Measurements from ENCODE around the gene AVPR2. TPM values are rescaled to one million over a fixed set of nuclear protein-coding genes. Genes with fewer than 3 reads are reported as not detected.

The AVPR2 gene
- total RNA-seq, 2 donors from 2014 or later: not detected

- Mint-ChIP-seq H3K4me1 (peaks cover 21% of the 10 kb centered on the region), H3K27ac (no peak overlapping the region), H3K4me3 (no peak overlapping the region), H3K36me3 (ENCODE audit: low read depth) (no peaks in the 10 kb centered on the region), H3K27me3 (ENCODE audit: insufficient read depth) (peaks cover 11% of the 10 kb centered on the region), H3K9me3 (peaks cover 42% of the 10 kb centered on the region)
- Histone ChIP-seq H3K27ac (ENCODE audit: low read depth, low read length) (peak overlapping the region; percentile 77), H3K9ac (ENCODE audit: extremely low read depth, low read length, poor library complexity, severe bottlenecking) (no peak overlapping the region), H3K4me1 (ENCODE audit: control insufficient read depth, insufficient read depth, low read length) (peaks cover 4% of the 10 kb centered on the region), H3K4me3 (ENCODE audit: low read length) (no peak overlapping the region), H3K27me3 (ENCODE audit: control insufficient read depth, insufficient read depth, low read length, poor library complexity, severe bottlenecking) (peaks cover 17% of the 10 kb centered on the region), H3K9me3 (ENCODE audit: control insufficient read depth, low read length) (no peaks in the 10 kb centered on the region), H3K36me3 (ENCODE audit: control insufficient read depth, insufficient read depth, low read length) (no peaks in the 10 kb centered on the region)
- TF ChIP-seq, protein P1, sequence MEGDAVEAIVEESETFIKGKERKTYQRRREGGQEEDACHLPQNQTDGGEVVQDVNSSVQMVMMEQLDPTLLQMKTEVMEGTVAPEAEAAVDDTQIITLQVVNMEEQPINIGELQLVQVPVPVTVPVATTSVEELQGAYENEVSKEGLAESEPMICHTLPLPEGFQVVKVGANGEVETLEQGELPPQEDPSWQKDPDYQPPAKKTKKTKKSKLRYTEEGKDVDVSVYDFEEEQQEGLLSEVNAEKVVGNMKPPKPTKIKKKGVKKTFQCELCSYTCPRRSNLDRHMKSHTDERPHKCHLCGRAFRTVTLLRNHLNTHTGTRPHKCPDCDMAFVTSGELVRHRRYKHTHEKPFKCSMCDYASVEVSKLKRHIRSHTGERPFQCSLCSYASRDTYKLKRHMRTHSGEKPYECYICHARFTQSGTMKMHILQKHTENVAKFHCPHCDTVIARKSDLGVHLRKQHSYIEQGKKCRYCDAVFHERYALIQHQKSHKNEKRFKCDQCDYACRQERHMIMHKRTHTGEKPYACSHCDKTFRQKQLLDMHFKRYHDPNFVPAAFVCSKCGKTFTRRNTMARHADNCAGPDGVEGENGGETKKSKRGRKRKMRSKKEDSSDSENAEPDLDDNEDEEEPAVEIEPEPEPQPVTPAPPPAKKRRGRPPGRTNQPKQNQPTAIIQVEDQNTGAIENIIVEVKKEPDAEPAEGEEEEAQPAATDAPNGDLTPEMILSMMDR (conservative IDR thresholded peaks at IDR 0.05): no peak
- no peak for DNase-seq
- 71 to 90% methylated on average over 3 to 12 of the region's 13 CpGs for WGBS, 2 experiments (ENCODE audit: insufficient coverage in 1 of 2, insufficient read length in 1 of 2)
Observed at GRCh38 chrX:153883163-153883843, 21.2 kb upstream of the AVPR2 start.

- H3K36me3 Mint-ChIP-seq (ENCODE audit: low read depth): no peaks in the 10 kb centered on the region
- Histone ChIP-seq H3K4me3 (ENCODE audit: low read length) (no peak overlapping the region), H3K9ac (ENCODE audit: extremely low read depth, low read length, poor library complexity, severe bottlenecking) (no peak overlapping the region), H3K27me3 (ENCODE audit: control insufficient read depth, insufficient read depth, low read length, poor library complexity, severe bottlenecking) (peaks cover 17% of the 10 kb centered on the region), H3K36me3 (ENCODE audit: control insufficient read depth, insufficient read depth, low read length) (no peaks in the 10 kb centered on the region), H3K27ac (ENCODE audit: low read depth, low read length) (no peak overlapping the region), H3K9me3 (ENCODE audit: control insufficient read depth, low read length) (no peaks in the 10 kb centered on the region), H3K4me1 (ENCODE audit: control insufficient read depth, insufficient read depth, low read length) (peaks cover 3% of the 10 kb centered on the region)
- 84% methylated on average over 12 of the region's 13 CpGs; no CpG with 5 or more reads in 1 of the 2 experiments for WGBS, 2 experiments (ENCODE audit: insufficient coverage in 1 of 2, insufficient read length in 1 of 2)
- peaks cover 16% of the 10 kb centered on the region for H3K27me3 Mint-ChIP-seq (ENCODE audit: insufficient read depth)
- H3K9me3 Mint-ChIP-seq: peaks cover 47% of the 10 kb centered on the region
- no peak overlapping the region for H3K27ac Mint-ChIP-seq
- peaks cover 13% of the 10 kb centered on the region for H3K4me1 Mint-ChIP-seq
- TF ChIP-seq, protein P1 (conservative IDR thresholded peaks at IDR 0.05): no peak
- no peak overlapping the region for H3K4me3 Mint-ChIP-seq
- DNase-seq: no peak
Observed at GRCh38 chrX:153884136-153884535, 20.3 kb upstream of the AVPR2 start.

GRCh38 chrX:153884590-153884989 is 19.9 kb upstream of the AVPR2 start:
- Mint-ChIP-seq H3K27ac (no peak overlapping the region), H3K27me3 (ENCODE audit: insufficient read depth) (peaks cover 18% of the 10 kb centered on the region), H3K36me3 (ENCODE audit: low read depth) (no peaks in the 10 kb centered on the region), H3K9me3 (peaks cover 52% of the 10 kb centered on the region), H3K4me3 (peak overlapping the region; percentile 49), H3K4me1 (peaks cover 9% of the 10 kb centered on the region)
- Histone ChIP-seq H3K27me3 (ENCODE audit: control insufficient read depth, insufficient read depth, low read length, poor library complexity, severe bottlenecking) (peaks cover 17% of the 10 kb centered on the region), H3K9me3 (ENCODE audit: control insufficient read depth, low read length) (no peaks in the 10 kb centered on the region), H3K4me1 (ENCODE audit: control insufficient read depth, insufficient read depth, low read length) (peaks cover 3% of the 10 kb centered on the region), H3K27ac (ENCODE audit: low read depth, low read length) (no peak overlapping the region), H3K36me3 (ENCODE audit: control insufficient read depth, insufficient read depth, low read length) (no peaks in the 10 kb centered on the region), H3K4me3 (ENCODE audit: low read length) (no peak overlapping the region), H3K9ac (ENCODE audit: extremely low read depth, low read length, poor library complexity, severe bottlenecking) (no peak overlapping the region)
- WGBS, 2 experiments (ENCODE audit: insufficient coverage in 1 of 2, insufficient read length in 1 of 2): 78% methylated on average over 6 of the region's 6 CpGs; no CpG with 5 or more reads in 1 of the 2 experiments
- no peak for DNase-seq
- TF ChIP-seq, protein P1 (conservative IDR thresholded peaks at IDR 0.05): peak; percentile 61

Measured in endodermal cell (in vitro differentiated cells).